ENCODE measurements around the gene FAM219A.
"Not testable (repeated sequence)": the region's sequence is repeated elsewhere in the genome, so short reads cannot be mapped to it uniquely, and the experiment has no call there.

FAM219A gene

GRCh38 chr9:34443533-34443932 lies 14.8 kb downstream of the FAM219A start:
- no peak for TF ChIP-seq CTCF (conservative IDR thresholded peaks at IDR 0.05; ENCODE audit: control insufficient read depth, insufficient read depth, low read depth, low read length)
- H3K4me3 ChIP-seq (ENCODE audit: control insufficient read depth, low read depth, low read length), result no peak overlapping the region
- DNase-seq (ENCODE audit: low read depth), result no peak

- no peak for TF ChIP-seq CTCF (conservative IDR thresholded peaks at IDR 0.05; ENCODE audit: control insufficient read depth, insufficient read depth, low read depth, low read length)
- no peak overlapping the region for H3K4me3 ChIP-seq (ENCODE audit: control insufficient read depth, low read depth, low read length)
- no peak for DNase-seq (ENCODE audit: low read depth)
These were observed 15.6 kb downstream of the FAM219A start for GRCh38 chr9:34442770-34443169.

- H3K4me3 ChIP-seq (ENCODE audit: control insufficient read depth, low read depth, low read length), result no peak overlapping the region
- no peak for TF ChIP-seq CTCF (conservative IDR thresholded peaks at IDR 0.05; ENCODE audit: control insufficient read depth, insufficient read depth, low read depth, low read length)
- DNase-seq (ENCODE audit: low read depth), result no peak
These were observed 18.4 kb downstream of the FAM219A start for GRCh38 chr9:34440017-34440416.

GRCh38 chr9:34438465-34438864 lies 19.9 kb downstream of the FAM219A start:
- not testable (repeated sequence) for DNase-seq (ENCODE audit: low read depth); H3K4me3 ChIP-seq (ENCODE audit: control insufficient read depth, low read depth, low read length)

- not testable (repeated sequence) for H3K4me3 ChIP-seq (ENCODE audit: control insufficient read depth, low read depth, low read length); DNase-seq (ENCODE audit: low read depth)
These were observed 20.5 kb downstream of the FAM219A start for GRCh38 chr9:34437926-34438307.

GRCh38 chr9:34437006-34437925 lies 21.1 kb downstream of the FAM219A start:
- peak; percentile 85 for DNase-seq (ENCODE audit: low read depth)
- no peak overlapping the region for H3K4me3 ChIP-seq (ENCODE audit: control insufficient read depth, low read depth, low read length)
- peak; percentile 88 for TF ChIP-seq CTCF (conservative IDR thresholded peaks at IDR 0.05; ENCODE audit: control insufficient read depth, insufficient read depth, low read depth, low read length)

- no peak for TF ChIP-seq CTCF (conservative IDR thresholded peaks at IDR 0.05; ENCODE audit: control insufficient read depth, insufficient read depth, low read depth, low read length)
- no peak for DNase-seq (ENCODE audit: low read depth)
- H3K4me3 ChIP-seq (ENCODE audit: control insufficient read depth, low read depth, low read length), result no peak overlapping the region
These were observed 26.7 kb downstream of the FAM219A start for GRCh38 chr9:34431667-34432066.

Data from fibroblast of mammary gland (primary cell).